Measurements from ENCODE around the gene ST3GAL3. TPM values are rescaled to one million over a fixed set of nuclear protein-coding genes. Genes with fewer than 3 reads are reported as not detected.

ST3GAL3 gene
- total and polyA plus RNA-seq, 2 of the 13 experiments (the other 11 are each of a cell fraction or from before 2014, with no cell fraction given) = 5.1 to 8.1 TPM

GRCh38 chr1:43947874-43948437, 240.6 kb downstream of the ST3GAL3 start (continued):
- TF ChIP-seq ZNF264 (CRISPR knock-in tag; IDR thresholded peaks at IDR 0.05) (0 out of 2 replicates have a peak, but pooled peaks have one; percentile 31), SOX13 (IDR thresholded peaks at IDR 0.05) (no peak), SOX13 (CRISPR knock-in tag; conservative IDR thresholded peaks at IDR 0.05 in 1 of 2, IDR thresholded peaks at IDR 0.05 in 1 of 2) (peak in 1 of 2 experiments; percentile 19; a peak in 1 of 4 replicates), RBM22 (optimal IDR thresholded peaks at IDR 0.05; ENCODE audit: low read length) (no peak), HOXA3 (CRISPR knock-in tag; IDR thresholded peaks at IDR 0.05) (peak; percentile 17; the same call in 1 of the 2 replicates)

GRCh38 chr1:43949678-43950077, 242.3 kb downstream of the ST3GAL3 start:
- no peak for ATAC-seq
- peak; percentile 26 for TF ChIP-seq AGO2 (optimal IDR thresholded peaks at IDR 0.05; ENCODE audit: low read depth, low read length)
- TF ChIP-seq SNAI1 (CRISPR knock-in tag; IDR thresholded peaks at IDR 0.05; ENCODE audit: borderline replicate concordance) = no peak
- no peak for TF ChIP-seq ZNF792 (CRISPR knock-in tag; IDR thresholded peaks at IDR 0.05)
- H3K79me2 ChIP-seq (ENCODE audit: insufficient read depth, low read length) = peaks cover 11% of the 10 kb centered on the region
- no peak for DNase-seq (ENCODE audit: low spot score)
- FAIRE-seq = no peak
- ChIA-PET POLR2A (interaction anchor here (1.3 to 5.0 kb wide), 2 partner anchors 14 to 20 kb away, joined by 3 to 38 read pairs; partner anchors contain the start of gene DPH2), CTCF (ENCODE audit: low intra/inter-chr PET ratio, low total read pairs) (no interaction called here)
- 100% methylated on average over 1 of the region's 13 CpGs for WGBS (ENCODE audit: low lambda C conversion rate)
- no peak overlapping the region for H2AFZ ChIP-seq (ENCODE audit: low read length)
- H3K4me3 ChIP-seq (replicated peaks in 1 of 3; ENCODE audit: insufficient read depth in 1 of 3, low read depth in 2 of 3, low read length in 3 of 3) = no peak overlapping the region
- H4K20me1 ChIP-seq (ENCODE audit: insufficient read depth, low read length) = no peaks in the 10 kb centered on the region
- in situ Hi-C loops (cut with HindIII; ENCODE audit: extremely low pct_ligation_motif_present, low pct_unique_long_range_greater_than_20kb) (no loop called here), intact Hi-C loops (cut with micrococcal nuclease; ENCODE audit: unreplicated experiment) (loop anchor here (5.0 kb wide), 1 partner anchor 242 kb away; the partner anchor contains the start of gene ST3GAL3)
- no peak overlapping the region for H3K4me2 ChIP-seq (ENCODE audit: low read depth, low read length)
- no peaks in the 10 kb centered on the region; a peak in 1 of 5 replicates for H3K36me3 ChIP-seq (replicated peaks in 1 of 2; ENCODE audit: control insufficient read depth in 1 of 2, insufficient read depth in 2 of 2, low read length in 2 of 2)
- no peak overlapping the region for H3K9ac ChIP-seq (ENCODE audit: insufficient read depth, low read depth, low read length)
- no TSS peak for BruUV-seq (replicated peaks)
- H3K27ac ChIP-seq (ENCODE audit: extremely low read length, insufficient read depth, low read length) = no peak overlapping the region
- no peaks in the 10 kb centered on the region; a peak in 1 of 5 replicates for H3K27me3 ChIP-seq (ENCODE audit: control insufficient read depth in 1 of 2, insufficient read depth in 2 of 2, low read length in 2 of 2)
- H3K4me1 ChIP-seq (ENCODE audit: insufficient read depth, low read length) = peaks cover 25% of the 10 kb centered on the region
- H3K9me3 ChIP-seq (ENCODE audit: low read length) = no peaks in the 10 kb centered on the region

All from HepG2 (cell line).